ENCODE measurements around the gene FAM117A.
"Not testable (repeated sequence)": the region's sequence is repeated elsewhere in the genome, so short reads cannot be mapped to it uniquely, and the experiment has no call there.

Gene FAM117A

GRCh38 chr17:49775546-49776260, 11.8 kb upstream of the FAM117A start:
- Histone ChIP-seq H3K4me3 (no peak overlapping the region), H3K27ac (no peak overlapping the region), H3K9ac (ENCODE audit: insufficient read length) (no peak overlapping the region), H3K9me3 (ENCODE audit: low read depth, low read length) (no peaks in the 10 kb centered on the region), H3K36me3 (ENCODE audit: insufficient read depth, low read length) (no peaks in the 10 kb centered on the region)
- no peak for DNase-seq (ENCODE audit: low read depth, low spot score)
- no peak for TF ChIP-seq POLR2AphosphoS5 (IDR thresholded peaks at IDR 0.05; ENCODE audit: borderline replicate concordance, low read depth, low read length)
- no peak for TF ChIP-seq EZH2 (IDR thresholded peaks at IDR 0.05)
- no peak for TF ChIP-seq FOXP2 (optimal IDR thresholded peaks at IDR 0.05; ENCODE audit: control extremely low read depth, extremely low read length, insufficient read depth)

DNA sequence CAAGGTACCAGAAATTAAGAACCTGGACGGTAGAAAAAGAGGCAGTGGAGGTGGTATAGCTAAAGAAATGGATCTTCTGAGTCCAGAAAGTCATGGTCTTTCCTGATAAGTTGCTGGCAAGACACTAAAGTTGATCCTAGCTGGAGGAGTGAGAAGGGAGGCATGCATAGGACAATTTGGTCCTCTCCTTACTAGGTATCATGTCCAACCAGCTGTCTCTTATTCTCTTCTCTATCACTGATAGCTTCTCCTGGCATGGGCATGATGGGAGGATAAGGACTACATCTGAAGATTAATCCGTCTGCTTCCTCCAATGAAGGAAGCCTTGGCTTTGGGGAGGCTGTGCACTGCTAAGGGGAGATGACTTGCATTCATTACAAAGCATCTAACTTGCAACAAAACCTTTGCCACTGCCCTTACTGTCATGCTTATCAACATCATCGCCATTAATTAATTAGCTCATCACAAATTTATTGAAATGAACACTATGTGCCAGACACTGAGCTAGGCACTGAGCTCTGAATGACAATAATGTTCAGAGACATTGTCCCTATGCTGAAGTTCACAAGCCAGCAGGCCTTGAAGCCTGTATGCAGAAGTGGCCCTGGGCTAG, 3.1 kb upstream of the FAM117A start:
- H3K27ac ChIP-seq: no peak overlapping the region
- no peak overlapping the region for H3K4me3 ChIP-seq
- no peak overlapping the region for H3K9ac ChIP-seq (ENCODE audit: insufficient read length)
- no peak for DNase-seq (ENCODE audit: low read depth, low spot score)
- no peaks in the 10 kb centered on the region for H3K9me3 ChIP-seq (ENCODE audit: low read depth, low read length)
- TF ChIP-seq FOXP2 (optimal IDR thresholded peaks at IDR 0.05; ENCODE audit: control extremely low read depth, extremely low read length, insufficient read depth) (no peak), EZH2 (IDR thresholded peaks at IDR 0.05) (no peak), POLR2AphosphoS5 (IDR thresholded peaks at IDR 0.05; ENCODE audit: borderline replicate concordance, low read depth, low read length) (no peak)
- H3K36me3 ChIP-seq (ENCODE audit: insufficient read depth, low read length): no peaks in the 10 kb centered on the region

DNA sequence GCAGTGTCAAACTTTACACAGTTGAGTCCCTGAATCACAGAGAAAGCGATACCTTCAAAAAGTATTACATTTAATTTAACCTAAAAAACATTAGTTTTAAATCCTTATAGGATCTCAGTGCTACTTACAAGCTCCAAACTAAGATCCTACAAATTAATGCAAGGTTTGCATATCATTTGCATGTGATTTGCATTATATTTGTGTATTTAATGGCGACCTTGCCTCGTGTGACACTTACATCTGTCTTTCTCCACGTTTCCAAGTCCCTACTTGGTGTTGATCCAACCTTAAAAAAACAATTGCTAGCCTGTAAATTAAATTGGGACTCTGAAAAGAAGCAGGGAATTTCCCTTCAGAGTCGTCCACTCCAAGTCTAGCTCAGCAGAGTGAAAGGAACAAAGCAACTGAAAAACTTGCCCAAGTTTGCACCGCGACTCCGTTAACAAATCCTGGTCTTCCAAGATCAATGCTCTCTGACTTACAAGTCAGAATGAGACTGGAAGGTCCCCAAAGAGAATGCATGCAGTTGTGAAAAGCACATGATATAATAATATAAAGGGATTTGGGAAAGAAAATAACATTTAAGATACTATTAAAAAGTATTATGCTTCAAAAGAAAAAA, 739 bp upstream of the FAM117A start:
- Histone ChIP-seq H3K9me3 (ENCODE audit: low read depth, low read length) (no peaks in the 10 kb centered on the region), H3K4me3 (peak overlapping the region; percentile 74), H3K36me3 (ENCODE audit: insufficient read depth, low read length) (no peaks in the 10 kb centered on the region), H3K9ac (ENCODE audit: insufficient read length) (peak overlapping the region; percentile 68), H3K27ac (peak overlapping the region; percentile 20; the same call in 1 of the 2 replicates)
- DNase-seq (ENCODE audit: low read depth, low spot score): no peak
- TF ChIP-seq EZH2 (IDR thresholded peaks at IDR 0.05): no peak
- TF ChIP-seq POLR2AphosphoS5 (IDR thresholded peaks at IDR 0.05; ENCODE audit: borderline replicate concordance, low read depth, low read length): no peak
- no peak for TF ChIP-seq FOXP2 (optimal IDR thresholded peaks at IDR 0.05; ENCODE audit: control extremely low read depth, extremely low read length, insufficient read depth)

- TF ChIP-seq POLR2AphosphoS5 (IDR thresholded peaks at IDR 0.05; ENCODE audit: borderline replicate concordance, low read depth, low read length): no peak
- TF ChIP-seq FOXP2 (optimal IDR thresholded peaks at IDR 0.05; ENCODE audit: control extremely low read depth, extremely low read length, insufficient read depth): no peak
- no peak for TF ChIP-seq EZH2 (IDR thresholded peaks at IDR 0.05)
- DNase-seq (ENCODE audit: low read depth, low spot score): no peak
- no peaks in the 10 kb centered on the region for H3K36me3 ChIP-seq (ENCODE audit: insufficient read depth, low read length)
- H3K9me3 ChIP-seq (ENCODE audit: low read depth, low read length): no peaks in the 10 kb centered on the region
- H3K9ac ChIP-seq (ENCODE audit: insufficient read length): no peak overlapping the region
- no peak overlapping the region for H3K27ac ChIP-seq
- peak overlapping the region; percentile 87 for H3K4me3 ChIP-seq
Measured at GRCh38 chr17:49762151-49762941, 1.6 kb downstream of the FAM117A start.

- H3K9ac ChIP-seq (ENCODE audit: insufficient read length): no peak overlapping the region
- no peak for DNase-seq (ENCODE audit: low read depth, low spot score)
Measured at GRCh38 chr17:49760932-49761558, 2.9 kb downstream of the FAM117A start.

DNA sequence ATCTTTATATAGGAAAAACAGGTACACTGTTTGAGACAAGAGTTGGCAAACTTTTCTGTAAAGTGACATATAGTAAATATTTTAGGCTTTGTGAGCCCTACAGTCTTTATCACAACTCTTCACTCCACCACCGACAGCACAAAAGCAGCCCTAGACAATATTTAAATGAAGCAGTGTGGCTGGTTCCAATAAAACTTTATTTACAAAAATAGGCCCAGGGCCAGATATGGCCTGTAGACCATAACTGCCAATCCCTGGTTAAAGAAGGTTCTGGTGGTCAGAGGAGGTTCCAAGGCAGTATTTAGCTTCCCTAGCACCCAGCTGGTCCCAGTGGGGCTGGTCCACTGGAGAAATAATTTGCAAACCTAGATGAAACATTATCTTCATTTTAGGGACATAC, 3.6 kb downstream of the FAM117A start:
- Histone ChIP-seq H3K4me3 (no peak overlapping the region), H3K9ac (ENCODE audit: insufficient read length) (no peak overlapping the region), H3K36me3 (ENCODE audit: insufficient read depth, low read length) (no peaks in the 10 kb centered on the region), H3K27ac (no peak overlapping the region), H3K9me3 (ENCODE audit: low read depth, low read length) (no peaks in the 10 kb centered on the region)
- no peak for DNase-seq (ENCODE audit: low read depth, low spot score)
- TF ChIP-seq POLR2AphosphoS5 (IDR thresholded peaks at IDR 0.05; ENCODE audit: borderline replicate concordance, low read depth, low read length): no peak
- TF ChIP-seq FOXP2 (optimal IDR thresholded peaks at IDR 0.05; ENCODE audit: control extremely low read depth, extremely low read length, insufficient read depth): no peak
- TF ChIP-seq EZH2 (IDR thresholded peaks at IDR 0.05): no peak

More at GRCh38 chr17:49760932-49761558, 2.9 kb downstream of the FAM117A start:
- Histone ChIP-seq H3K36me3 (ENCODE audit: insufficient read depth, low read length) (no peaks in the 10 kb centered on the region), H3K9me3 (ENCODE audit: low read depth, low read length) (no peaks in the 10 kb centered on the region), H3K27ac (no peak overlapping the region), H3K4me3 (no peak overlapping the region)
- no peak for TF ChIP-seq FOXP2 (optimal IDR thresholded peaks at IDR 0.05; ENCODE audit: control extremely low read depth, extremely low read length, insufficient read depth)
- no peak for TF ChIP-seq EZH2 (IDR thresholded peaks at IDR 0.05)
- TF ChIP-seq POLR2AphosphoS5 (IDR thresholded peaks at IDR 0.05; ENCODE audit: borderline replicate concordance, low read depth, low read length): no peak

- no peak for TF ChIP-seq POLR2AphosphoS5 (IDR thresholded peaks at IDR 0.05; ENCODE audit: borderline replicate concordance, low read depth, low read length)
- TF ChIP-seq FOXP2 (optimal IDR thresholded peaks at IDR 0.05; ENCODE audit: control extremely low read depth, extremely low read length, insufficient read depth): no peak
- no peak for TF ChIP-seq EZH2 (IDR thresholded peaks at IDR 0.05)
- no peak for DNase-seq (ENCODE audit: low read depth, low spot score)
- Histone ChIP-seq H3K27ac (no peak overlapping the region), H3K9me3 (ENCODE audit: low read depth, low read length) (no peaks in the 10 kb centered on the region), H3K36me3 (ENCODE audit: insufficient read depth, low read length) (no peaks in the 10 kb centered on the region), H3K9ac (ENCODE audit: insufficient read length) (no peak overlapping the region), H3K4me3 (no peak overlapping the region)
Measured at GRCh38 chr17:49759203-49759602, 4.7 kb downstream of the FAM117A start.

GRCh38 chr17:49758464-49759010, 5.4 kb downstream of the FAM117A start:
- H3K27ac ChIP-seq; H3K36me3 ChIP-seq (ENCODE audit: insufficient read depth, low read length); H3K9ac ChIP-seq (ENCODE audit: insufficient read length); H3K9me3 ChIP-seq (ENCODE audit: low read depth, low read length); DNase-seq (ENCODE audit: low read depth, low spot score); H3K4me3 ChIP-seq: not testable (repeated sequence)

Data from SK-N-MC (cell line).